Choroid plexus epithelial cell (primary cell): ENCODE measurements around the gene ANKRD60.

ENCODE experiments used
- DNase-seq: peaks from one replicate; pipeline ENCODE4 v3.0.0-alpha.2; 2010; ENCODE audit warnings: low read depth
- H3K4me3 ChIP-seq: 2 replicates; pipeline ENCODE4 v1.5.1; 2011; ENCODE audit warnings: low read depth, mild to moderate bottlenecking, control low read depth, low read length, moderate library complexity
- TF ChIP-seq, protein P1 (sequence below): conservative IDR thresholded peaks from 2 replicates; pipeline ENCODE4 v1.5.1; 2011; ENCODE audit warnings: low read depth, mild to moderate bottlenecking, control low read depth, inconsistent platforms, low read length, moderate library complexity

The ANKRD60 gene

DNA sequence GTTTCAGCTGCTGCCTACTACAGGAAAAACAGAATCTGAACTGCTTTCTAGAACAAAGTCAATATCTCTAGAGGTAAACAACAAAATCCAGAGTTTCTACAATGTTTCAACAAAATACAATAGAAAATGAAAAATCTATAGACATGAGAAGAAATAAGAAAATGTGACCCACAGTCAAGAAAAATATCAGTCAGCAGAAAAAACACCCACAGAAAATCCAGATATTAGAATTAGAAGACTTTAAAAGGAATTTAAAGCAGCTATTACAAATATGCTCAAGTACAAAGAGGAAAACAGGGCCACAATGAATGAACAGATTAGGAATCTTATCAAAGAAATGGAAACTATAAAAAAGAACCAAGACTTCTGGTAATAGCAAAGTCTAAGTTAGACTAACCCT, 26.4 kb upstream of the ANKRD60 start:
- DNase-seq = no peak
- no peak overlapping the region for H3K4me3 ChIP-seq
- TF ChIP-seq, protein P1, sequence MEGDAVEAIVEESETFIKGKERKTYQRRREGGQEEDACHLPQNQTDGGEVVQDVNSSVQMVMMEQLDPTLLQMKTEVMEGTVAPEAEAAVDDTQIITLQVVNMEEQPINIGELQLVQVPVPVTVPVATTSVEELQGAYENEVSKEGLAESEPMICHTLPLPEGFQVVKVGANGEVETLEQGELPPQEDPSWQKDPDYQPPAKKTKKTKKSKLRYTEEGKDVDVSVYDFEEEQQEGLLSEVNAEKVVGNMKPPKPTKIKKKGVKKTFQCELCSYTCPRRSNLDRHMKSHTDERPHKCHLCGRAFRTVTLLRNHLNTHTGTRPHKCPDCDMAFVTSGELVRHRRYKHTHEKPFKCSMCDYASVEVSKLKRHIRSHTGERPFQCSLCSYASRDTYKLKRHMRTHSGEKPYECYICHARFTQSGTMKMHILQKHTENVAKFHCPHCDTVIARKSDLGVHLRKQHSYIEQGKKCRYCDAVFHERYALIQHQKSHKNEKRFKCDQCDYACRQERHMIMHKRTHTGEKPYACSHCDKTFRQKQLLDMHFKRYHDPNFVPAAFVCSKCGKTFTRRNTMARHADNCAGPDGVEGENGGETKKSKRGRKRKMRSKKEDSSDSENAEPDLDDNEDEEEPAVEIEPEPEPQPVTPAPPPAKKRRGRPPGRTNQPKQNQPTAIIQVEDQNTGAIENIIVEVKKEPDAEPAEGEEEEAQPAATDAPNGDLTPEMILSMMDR = no peak

DNA sequence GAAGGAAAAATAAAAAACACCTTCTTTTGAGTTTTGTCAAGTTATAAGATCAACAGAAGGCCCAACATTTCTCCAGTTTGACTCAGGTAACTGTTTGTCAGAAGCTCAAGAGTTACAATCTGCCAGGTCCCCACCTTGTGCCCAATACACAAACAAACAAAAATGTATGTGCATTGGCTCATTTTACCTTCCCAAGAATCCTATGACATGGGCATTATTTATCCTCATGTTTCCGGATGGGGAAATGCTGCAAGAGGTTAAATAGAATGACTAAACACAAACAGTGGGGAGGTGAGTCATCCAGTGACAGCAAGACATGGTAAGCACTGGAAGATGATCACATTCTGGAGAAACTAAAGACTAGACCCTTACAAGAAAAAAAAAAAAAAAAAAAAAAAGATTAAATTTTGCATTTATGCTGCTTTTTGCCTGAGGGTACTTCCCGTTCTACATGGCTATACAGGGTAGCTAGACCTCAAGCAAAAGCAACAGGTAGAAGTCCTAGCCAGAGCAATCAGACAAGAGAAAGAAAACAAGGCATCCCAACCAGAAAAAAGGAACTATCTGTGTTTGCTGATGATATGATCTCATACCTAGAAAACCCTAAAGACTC, 23.6 kb upstream of the ANKRD60 start:
- peak; percentile 94 for DNase-seq
- no peak overlapping the region for H3K4me3 ChIP-seq
- TF ChIP-seq, protein P1 = no peak

GRCh38 chr20:58251348-58251978, 23.0 kb upstream of the ANKRD60 start:
- DNase-seq = peak; percentile 23
- H3K4me3 ChIP-seq = no peak overlapping the region
- TF ChIP-seq, protein P1 = no peak

DNA sequence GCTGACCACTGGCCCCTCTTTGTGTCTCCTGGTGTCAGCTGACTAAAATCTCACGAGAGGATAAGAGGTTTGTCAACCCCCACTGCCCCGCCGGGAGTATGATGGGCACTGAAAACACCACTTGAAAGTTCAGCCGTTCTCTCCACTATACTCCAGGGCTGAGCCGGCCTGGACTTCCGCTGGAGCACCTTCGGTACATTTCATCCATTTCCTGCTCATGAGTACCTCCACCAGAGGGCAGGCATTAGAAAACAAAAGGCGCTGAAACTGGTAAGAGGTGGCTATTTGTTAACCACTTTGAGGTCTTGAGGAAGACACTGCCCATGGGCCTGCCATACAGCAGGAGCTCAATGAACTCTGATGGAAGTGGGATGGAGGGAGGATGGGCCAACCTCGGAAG, 17.9 kb upstream of the ANKRD60 start:
- peak; percentile 72 for DNase-seq
- TF ChIP-seq, protein P1 = peak; percentile 68
- H3K4me3 ChIP-seq = no peak overlapping the region

DNA sequence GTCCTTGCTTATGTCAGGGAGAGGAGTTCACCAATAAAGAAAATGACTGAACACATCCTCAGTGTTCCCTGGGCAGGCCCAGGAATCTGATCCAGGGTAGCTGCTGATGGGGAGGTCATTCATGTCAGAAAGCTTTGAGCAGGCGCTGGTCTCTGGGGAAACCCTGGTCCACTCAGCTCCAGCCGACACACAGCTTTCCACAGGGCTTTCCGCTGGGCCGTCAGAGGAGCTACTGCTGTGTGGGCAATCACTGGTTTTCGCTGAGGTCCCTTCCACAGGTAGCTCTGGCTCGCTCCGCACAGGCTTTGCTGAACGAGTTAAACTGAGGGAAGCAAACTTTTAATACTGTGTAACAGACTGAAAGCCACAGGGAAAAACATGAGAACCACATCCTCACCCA, 17.5 kb upstream of the ANKRD60 start:
- H3K4me3 ChIP-seq = no peak overlapping the region
- DNase-seq = no peak
- TF ChIP-seq, protein P1 = no peak

DNA sequence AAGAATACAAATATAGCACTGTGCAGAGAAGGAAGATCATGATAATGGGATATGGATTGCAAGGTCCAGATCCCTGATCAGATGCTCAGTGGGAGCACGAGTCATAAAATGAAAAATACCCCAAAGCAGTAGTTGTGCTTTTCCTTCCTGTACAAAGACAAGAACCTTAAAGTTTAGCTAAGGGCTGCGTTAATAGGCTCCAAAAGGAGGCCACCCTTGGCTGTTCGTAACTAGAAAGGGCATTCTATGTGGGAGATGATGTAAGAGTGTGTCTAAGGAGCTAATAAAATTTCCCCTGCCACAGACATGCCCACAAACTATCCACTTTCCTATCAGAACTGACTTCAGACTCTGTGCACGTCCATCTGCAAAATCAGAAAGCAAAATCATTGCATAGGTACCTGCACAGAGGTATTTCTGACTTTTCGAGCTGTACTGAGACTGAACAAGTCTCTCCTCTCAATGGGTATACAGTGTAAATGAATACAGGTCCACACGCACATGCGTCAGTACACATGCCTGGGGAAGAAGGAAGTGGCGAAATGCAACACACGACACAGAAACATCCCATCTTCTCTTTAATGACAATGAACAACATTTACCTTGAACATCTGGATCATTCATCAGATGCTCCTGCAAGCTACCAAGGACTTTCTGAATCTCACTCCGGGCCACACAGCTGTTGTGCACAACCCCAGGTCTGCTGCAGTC, 16.9 kb upstream of the ANKRD60 start:
- no peak overlapping the region for H3K4me3 ChIP-seq
- TF ChIP-seq, protein P1 = no peak
- DNase-seq = no peak

DNA sequence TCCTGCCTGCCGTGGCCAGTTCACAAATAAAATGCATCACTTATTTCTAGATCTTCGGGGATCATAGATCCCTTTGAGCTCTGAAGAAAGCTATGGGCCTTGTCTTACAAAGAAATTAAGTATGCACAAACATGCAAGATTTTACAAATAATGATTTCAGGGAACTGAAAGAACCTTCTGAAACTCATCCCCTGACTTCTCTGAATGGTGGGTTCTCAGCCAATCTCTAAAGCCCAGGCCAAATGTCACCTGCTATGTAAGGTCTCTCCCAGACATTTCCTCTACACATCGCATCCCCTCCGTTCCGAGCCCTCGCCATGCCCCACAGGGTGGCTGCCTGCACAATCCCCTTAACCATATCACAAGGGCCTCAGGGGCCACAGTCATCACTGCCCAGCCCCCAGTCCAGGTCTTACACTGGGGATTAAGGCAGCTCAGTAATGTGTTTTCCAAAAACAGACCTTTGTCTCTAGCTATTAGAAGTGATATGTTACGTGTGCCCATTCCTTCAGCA, 16.1 kb upstream of the ANKRD60 start:
- TF ChIP-seq, protein P1 = no peak
- H3K4me3 ChIP-seq = no peak overlapping the region
- DNase-seq = no peak
